Measurements from ENCODE around the gene SLC38A7.

GRCh38 chr16:58670177-58670576, 14.4 kb downstream of the SLC38A7 start:
- TF ChIP-seq CTCF (IDR thresholded peaks at IDR 0.05) (no peak), POLR2A (IDR thresholded peaks at IDR 0.05) (no peak)
